GM18505 (cell line): ENCODE data around the gene STAC2.

Experiments
- ATAC-seq: cut with Tn5 transposase; IDR thresholded peaks from one replicate; pipeline ENCODE4 v1.9.1; 2021; ENCODE audit not compliant: unreplicated experiment
- POLR2A ChIP-seq: IDR thresholded peaks from 4 replicates; pipeline ENCODE4 v1.6.1; 2011; ENCODE audit warnings: borderline replicate concordance; ENCODE audit not compliant: insufficient read depth, insufficient read length; ENCODE audit errors: extremely low read depth

STAC2 gene

DNA sequence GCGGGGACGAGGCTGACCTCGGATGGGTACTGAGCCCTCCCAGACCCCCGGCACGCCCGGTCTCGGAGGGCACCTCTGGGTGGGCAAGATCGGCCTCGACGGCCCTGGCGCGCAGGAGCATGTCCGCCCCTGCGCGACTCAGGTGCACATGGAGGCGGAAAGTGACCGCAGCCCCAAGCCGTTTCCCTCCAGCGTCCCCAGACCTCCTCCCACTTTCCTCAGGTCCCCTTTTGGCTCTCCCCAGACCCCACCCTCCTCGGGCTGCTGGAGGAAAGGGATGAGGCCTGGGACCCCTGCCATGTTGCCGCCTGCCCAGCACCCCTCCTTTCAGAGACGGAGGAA, 15.7 kb downstream of the STAC2 start:
- TF ChIP-seq POLR2A: no peak

DNA sequence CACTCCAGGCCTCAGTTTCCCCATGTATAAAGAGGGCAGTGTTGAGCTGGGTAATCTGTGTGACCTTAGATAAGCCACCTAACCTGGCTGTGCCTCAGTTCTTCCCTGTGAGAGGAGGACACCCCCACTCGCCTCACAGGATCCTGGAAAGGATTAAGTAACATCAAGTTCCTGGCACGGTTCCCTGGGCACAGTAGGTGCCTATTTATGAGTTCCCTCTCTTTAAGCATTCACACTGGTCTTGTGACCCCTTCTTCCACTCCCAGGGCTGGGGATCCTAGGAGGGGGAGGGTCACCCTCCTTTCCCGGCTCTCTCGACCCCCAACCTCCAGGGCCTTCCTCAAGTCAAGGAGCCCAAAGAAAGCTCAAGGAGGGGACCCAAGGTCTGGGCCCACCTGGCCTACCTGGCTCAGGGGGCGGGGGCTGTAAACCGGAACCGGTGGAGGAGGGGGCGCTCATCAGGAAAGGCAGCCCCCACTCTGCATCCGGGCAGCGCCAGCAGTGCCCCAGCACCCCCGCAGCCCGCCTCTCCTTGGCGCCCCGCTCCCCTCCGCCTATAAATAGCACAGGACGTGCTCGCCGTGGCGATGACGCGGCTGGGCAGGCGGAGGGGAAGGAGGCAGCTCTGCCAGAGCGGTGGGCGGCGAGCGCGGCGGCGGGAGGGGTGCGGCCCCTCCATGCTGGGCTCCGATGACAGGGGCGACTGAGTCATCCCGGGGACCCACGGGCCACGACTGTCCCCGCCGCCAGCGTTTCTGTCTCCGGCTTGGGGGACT, 16.2 kb downstream of the STAC2 start:
- no peak for TF ChIP-seq POLR2A
- ATAC-seq: no peak

More for the DNA sequence above, 15.7 kb downstream of the STAC2 start:
- ATAC-seq: no peak

DNA sequence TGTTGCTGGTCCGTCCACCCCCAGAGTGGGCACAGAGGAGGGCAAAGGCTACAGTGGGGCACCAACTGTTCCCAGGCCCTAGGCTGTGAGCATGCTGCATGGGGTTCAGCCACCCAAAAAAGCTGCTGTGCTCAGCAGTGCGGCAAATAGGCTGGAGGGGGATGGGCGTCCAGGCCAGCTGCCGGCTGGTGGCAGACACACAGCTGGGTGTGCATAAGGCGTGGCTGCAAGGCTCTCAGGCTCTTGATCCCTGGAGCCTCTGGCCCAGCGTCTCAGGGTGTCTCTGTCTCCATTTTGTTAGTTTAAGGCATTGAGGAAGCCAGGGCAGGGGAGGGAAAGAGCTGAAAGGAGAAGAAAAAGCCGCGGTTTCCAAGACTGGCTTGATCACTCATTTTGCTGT, 16.9 kb downstream of the STAC2 start:
- peak; percentile 44 for ATAC-seq
- TF ChIP-seq POLR2A: no peak

DNA sequence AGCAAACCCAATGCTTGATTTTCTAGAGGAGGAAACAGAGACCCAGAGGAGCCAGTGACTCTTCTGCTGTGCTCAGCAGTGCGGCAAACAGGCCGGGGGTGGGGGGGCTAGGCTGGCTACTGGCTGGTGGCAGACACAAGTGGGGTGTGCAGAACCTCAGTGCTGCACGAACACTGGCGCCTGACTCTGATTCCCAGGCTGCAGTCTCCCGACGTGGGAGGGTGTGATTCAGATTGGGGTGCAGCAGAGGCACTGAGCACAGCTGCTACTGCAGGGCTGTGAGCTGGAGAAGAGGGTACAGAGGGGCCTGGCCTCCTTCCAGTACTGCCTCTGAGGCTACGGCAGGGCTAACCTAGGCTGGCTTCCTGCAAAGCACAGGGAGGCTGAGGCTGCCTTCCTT, 17.6 kb downstream of the STAC2 start:
- no peak for ATAC-seq

DNA sequence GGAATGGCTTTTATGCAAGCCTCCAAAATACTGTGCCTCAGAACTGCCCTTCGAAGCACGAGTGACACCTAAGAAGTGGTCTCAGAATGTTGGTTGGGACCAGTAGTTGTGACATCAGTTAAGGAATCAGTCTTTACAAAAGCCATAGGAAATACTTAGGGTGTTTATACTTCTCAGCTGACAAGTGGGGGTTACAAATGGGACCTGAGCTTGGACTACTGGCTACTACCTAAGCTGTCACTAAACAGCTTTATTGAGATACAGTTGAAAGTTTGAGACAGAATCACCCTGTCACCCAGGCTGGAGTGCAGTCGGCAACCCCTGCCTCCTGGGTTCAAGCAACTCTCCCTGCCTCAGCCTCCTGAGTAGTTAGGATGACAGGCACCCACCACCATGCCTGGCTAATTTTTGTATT, 20.6 kb downstream of the STAC2 start:
- no peak for ATAC-seq

More for the DNA sequence above, 17.6 kb downstream of the STAC2 start:
- no peak for TF ChIP-seq POLR2A

DNA sequence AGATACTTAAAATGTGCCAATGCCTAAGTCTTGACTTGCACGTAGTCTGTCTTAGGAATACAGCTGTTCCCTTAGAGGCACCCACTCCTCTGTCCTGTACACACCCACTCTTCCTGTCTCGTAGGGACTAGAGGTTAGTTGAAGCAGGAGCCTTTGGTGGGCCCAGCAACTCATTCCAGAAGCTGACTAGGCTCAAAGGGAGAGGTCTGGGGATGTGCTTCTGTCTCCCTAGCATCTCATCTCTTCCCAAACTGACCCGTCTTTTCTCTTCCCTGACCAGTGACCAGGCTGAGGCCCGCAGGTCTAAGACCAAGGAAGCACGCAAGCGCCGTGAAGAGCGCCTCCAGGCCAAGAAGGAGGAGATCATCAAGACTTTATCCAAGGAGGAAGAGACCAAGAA, 21.5 kb downstream of the STAC2 start:
- no peak for ATAC-seq
- no peak for TF ChIP-seq POLR2A

More for the DNA sequence above, 20.6 kb downstream of the STAC2 start:
- TF ChIP-seq POLR2A: no peak

DNA sequence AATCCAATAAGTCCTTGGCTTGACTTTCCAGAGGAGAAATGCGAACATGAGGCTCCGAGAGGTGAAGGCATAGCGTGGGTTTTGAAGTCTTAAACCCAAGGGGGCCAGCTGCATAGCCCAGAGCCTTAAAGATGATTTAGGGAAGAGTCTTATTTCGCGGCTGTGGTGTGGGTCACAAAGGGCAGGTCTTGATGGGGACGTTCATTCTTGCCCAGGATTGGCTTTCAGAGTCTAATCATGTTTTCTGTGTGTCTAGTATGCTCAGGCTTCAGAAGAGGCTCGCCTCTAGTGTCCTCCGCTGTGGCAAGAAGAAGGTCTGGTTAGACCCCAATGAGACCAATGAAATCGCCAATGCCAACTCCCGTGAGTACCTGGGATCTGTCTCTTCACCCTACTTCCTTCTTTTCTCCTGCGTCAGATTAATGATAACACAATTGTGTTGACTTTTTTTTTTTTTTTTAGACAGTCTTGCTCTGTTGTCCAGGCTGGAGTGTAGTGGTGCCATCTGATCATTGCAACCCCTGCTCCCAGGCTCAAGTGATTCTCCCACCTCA, 24.7 kb downstream of the STAC2 start:
- no peak for ATAC-seq
- TF ChIP-seq POLR2A: no peak

DNA sequence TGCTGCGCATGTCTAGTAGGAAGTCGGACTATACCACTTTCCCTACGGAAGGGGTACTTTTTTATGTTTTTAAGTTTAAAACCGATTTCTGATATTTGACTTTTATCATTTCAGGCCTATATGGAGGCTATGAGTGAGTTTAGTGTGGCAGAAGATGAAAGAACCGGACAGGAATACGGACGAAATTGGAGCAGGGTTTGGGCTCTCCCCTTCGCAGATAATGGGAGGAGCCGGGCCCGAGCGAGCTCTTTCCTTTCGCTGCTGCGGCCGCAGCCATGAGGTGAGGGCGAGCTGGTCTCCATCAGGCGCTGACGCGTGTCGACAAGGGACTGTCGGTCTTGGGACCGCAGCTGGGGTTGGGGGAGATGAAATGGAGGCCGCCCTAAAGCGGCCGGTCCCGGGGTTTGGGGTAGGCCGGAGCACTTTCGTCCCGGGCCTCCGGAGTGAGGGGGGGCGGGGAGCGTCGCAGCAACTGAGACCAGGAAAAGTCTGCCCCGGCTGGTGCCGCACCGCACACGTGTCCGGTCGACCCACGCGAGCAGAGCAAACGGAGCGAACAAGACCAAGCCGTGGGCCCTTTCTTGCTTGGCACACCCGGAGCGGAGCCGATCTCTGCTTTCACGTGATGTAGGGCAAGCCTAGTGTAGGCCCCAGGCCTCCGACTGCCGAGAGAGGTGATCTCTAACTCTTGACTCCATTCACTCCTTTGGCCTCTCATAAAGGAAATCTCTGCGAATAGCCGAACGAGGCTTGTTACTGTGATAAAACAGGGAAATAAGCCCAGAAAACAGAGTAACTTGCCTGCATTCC, 25.5 kb downstream of the STAC2 start, which contains the start of gene RPL19:
RPL19 (plus strand) TSS at position 214 of the 810 bp plus-strand sequence; CDS start at position 276, 62 bp downstream.
- ATAC-seq: peak; percentile 64
- peak; percentile 99 for TF ChIP-seq POLR2A

DNA sequence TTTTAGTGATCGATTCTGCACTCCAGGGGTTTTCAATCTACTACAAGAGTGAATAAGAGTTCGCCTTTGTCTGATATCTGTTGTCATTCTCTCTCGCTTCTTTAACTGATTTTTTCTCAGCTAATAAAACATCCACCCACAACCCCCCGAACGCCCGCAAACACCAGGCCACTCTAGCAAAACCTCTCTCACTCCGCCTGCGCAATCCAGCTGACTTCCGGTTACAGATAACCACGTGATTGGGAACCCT, 26.0 kb downstream of the STAC2 start:
- ATAC-seq: peak; percentile 58
- TF ChIP-seq POLR2A: no peak

DNA sequence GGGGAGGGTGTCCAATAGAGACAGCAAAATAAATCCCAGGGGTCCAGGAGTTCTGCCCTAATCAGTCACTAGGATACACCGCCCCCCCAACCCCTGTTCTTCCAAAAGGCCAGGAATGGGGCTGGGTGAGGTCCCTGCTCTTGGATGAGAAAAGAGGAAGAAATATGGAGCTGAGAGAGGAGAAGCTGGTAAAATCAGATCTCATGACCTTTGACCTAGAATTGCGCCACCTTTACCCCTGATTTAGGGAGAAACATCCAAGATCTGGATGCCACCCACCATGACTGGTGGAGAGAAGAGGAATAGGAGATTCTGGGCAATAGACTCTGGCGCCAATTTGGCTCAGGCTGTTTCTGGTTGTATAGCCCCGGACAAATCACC, 27.6 kb downstream of the STAC2 start:
- TF ChIP-seq POLR2A: no peak
- ATAC-seq: no peak

DNA sequence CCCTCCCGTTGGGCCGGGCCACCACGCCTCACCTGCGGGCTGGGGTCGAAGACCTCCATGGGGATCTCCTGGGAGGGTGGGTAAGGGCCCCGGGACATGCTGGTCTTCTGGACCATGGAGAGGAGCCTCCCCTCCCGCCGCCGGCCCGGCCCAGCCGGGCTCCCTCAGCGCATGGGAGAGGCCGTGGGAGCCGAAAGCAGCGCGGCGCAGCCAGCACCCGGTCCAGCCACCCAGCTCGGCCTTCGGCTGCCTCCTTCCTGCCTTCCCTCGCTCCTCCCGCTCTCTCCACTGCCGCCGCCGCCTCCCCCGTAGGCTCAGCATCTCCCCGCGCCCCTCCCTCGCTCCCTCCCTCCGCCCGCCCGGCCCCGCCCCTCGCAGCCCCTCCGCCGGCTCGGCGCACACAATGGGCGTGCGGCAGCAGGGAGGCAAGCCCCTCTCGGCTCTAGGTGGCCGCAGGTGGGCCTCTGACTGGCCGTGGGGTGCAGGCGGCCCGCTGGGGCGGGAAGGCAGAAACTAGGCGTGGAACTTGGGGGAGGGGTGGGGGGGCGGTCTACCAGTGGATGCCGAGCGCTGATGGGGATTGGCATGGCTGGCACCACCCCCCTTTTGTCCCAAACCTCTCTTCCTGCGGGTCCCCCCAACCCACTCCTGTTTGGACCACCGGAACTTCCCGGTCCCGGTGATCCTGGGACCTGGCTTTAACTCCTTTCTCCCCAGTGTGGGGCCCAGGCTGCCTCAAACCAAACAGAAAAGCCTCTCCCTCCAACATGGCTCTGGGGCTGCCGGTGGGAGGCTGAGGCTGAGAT, 28.2 kb downstream of the STAC2 start, which contains the start of gene CACNB1:
CACNB1 (minus strand) TSS at position 290 of the 806 bp plus-strand sequence; CDS start at position 116, 174 bp downstream.
- no peak for ATAC-seq
- peak; percentile 73 for TF ChIP-seq POLR2A

DNA sequence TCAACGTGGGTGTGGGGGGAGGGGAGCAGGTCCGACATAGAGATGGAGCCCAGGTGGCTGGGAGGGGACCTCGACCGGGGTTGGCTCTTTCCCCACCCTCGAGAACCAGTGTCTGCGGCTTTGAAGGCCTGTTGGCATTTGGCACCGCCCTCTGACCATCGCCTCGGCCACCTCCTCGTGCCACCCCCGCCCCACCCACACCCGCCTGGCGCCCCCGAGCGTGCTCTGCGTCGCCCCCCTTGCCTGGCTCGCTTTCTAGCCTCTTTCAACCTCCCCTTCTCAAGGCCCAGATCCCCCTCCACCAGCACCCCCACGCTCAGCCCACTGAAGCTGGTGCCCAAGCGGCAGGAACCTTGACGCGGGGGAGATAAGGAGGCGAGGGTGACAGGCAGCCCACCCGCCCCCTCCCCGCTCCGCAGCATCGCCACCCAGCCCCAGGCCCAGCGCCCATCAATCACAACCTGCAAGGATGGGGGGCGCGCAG, 28.9 kb downstream of the STAC2 start:
- no peak for ATAC-seq

More for the DNA sequence above, 28.9 kb downstream of the STAC2 start:
- TF ChIP-seq POLR2A: no peak
